RWPE2 (cell line): ENCODE results near the gene SDK2.

ENCODE experiments used
- ATAC-seq: fragments of 200-7000 bp; cut with Tn5 transposase; 3 replicates; pipeline ENCODE4 v1.9.1; 2021; ENCODE audit warnings: low read depth
- DNase-seq: peaks from one replicate; pipeline ENCODE4 v3.0.0-alpha.2; 2020; ENCODE audit warnings: low spot score
- H3K27ac ChIP-seq: fragments of 450-650 bp; 2 replicates; pipeline ENCODE4 v1.5.1; 2017; ENCODE audit warnings: mild to moderate bottlenecking; ENCODE audit not compliant: poor library complexity, severe bottlenecking
- H3K27me3 ChIP-seq: fragments of 250-450 bp; sonication (Bioruptor Pico); 2 replicates; pipeline ENCODE4 v1.5.1; 2021; ENCODE audit warnings: mild to moderate bottlenecking, moderate library complexity; ENCODE audit not compliant: insufficient read depth, poor library complexity, severe bottlenecking
- H3K36me3 ChIP-seq: fragments of 250-450 bp; sonication (Bioruptor Pico); 2 replicates; pipeline ENCODE4 v1.5.1; 2020; ENCODE audit warnings: low read depth, mild to moderate bottlenecking, moderate library complexity
- H3K4me1 ChIP-seq: fragments of 250-450 bp; sonication (Bioruptor Pico); 2 replicates; pipeline ENCODE4 v1.5.1; 2021; ENCODE audit warnings: mild to moderate bottlenecking, moderate library complexity; ENCODE audit not compliant: insufficient read depth, poor library complexity, severe bottlenecking
- H3K4me3 ChIP-seq: fragments of 250-450 bp; sonication (Bioruptor Pico); 2 replicates; pipeline ENCODE4 v1.5.1; 2021; ENCODE audit warnings: mild to moderate bottlenecking, moderate library complexity; ENCODE audit not compliant: severe bottlenecking
- H3K9me3 ChIP-seq: fragments of 250-450 bp; sonication (Bioruptor Pico); 2 replicates; pipeline ENCODE4 v1.5.1; 2021; ENCODE audit warnings: mild to moderate bottlenecking, moderate library complexity; ENCODE audit not compliant: severe bottlenecking
- CTCF ChIP-seq: fragments of 450-650 bp; IDR thresholded peaks from one replicate; pipeline ENCODE4 v1.5.1; 2017; ENCODE audit warnings: mild to moderate bottlenecking, moderate library complexity; ENCODE audit not compliant: poor library complexity, severe bottlenecking

The SDK2 gene

GRCh38 chr17:73595931-73596330 lies 48.3 kb downstream of the SDK2 start:
- no peaks in the 10 kb centered on the region for H3K9me3 ChIP-seq
- ATAC-seq, result peak; percentile 48; the same call in 2 of the 3 replicates
- H3K27ac ChIP-seq, result no peak overlapping the region
- no peaks in the 10 kb centered on the region for H3K27me3 ChIP-seq
- TF ChIP-seq CTCF, result peak; percentile 12
- DNase-seq, result no peak
- H3K4me3 ChIP-seq, result no peak overlapping the region
- no peaks in the 10 kb centered on the region for H3K36me3 ChIP-seq
- H3K4me1 ChIP-seq, result peaks cover 6% of the 10 kb centered on the region

GRCh38 chr17:73595479-73595878 lies 48.8 kb downstream of the SDK2 start:
- Histone ChIP-seq H3K4me3 (no peak overlapping the region), H3K9me3 (no peaks in the 10 kb centered on the region), H3K36me3 (no peaks in the 10 kb centered on the region), H3K27me3 (no peaks in the 10 kb centered on the region), H3K4me1 (peaks cover 6% of the 10 kb centered on the region), H3K27ac (no peak overlapping the region)
- ATAC-seq, result peak; percentile 49; the same call in 2 of the 3 replicates
- peak; percentile 42 for TF ChIP-seq CTCF
- DNase-seq, result no peak

- TF ChIP-seq CTCF, result no peak
- no peak for ATAC-seq
- Histone ChIP-seq H3K4me1 (peaks cover 6% of the 10 kb centered on the region), H3K9me3 (no peaks in the 10 kb centered on the region), H3K36me3 (no peaks in the 10 kb centered on the region), H3K27me3 (no peaks in the 10 kb centered on the region), H3K4me3 (no peak overlapping the region), H3K27ac (no peak overlapping the region)
- DNase-seq, result no peak
Measured at GRCh38 chr17:73595068-73595467, 49.2 kb downstream of the SDK2 start.

- no peaks in the 10 kb centered on the region for H3K36me3 ChIP-seq
- H3K4me3 ChIP-seq, result no peak overlapping the region
- H3K27me3 ChIP-seq, result no peaks in the 10 kb centered on the region
- no peak overlapping the region for H3K27ac ChIP-seq
- TF ChIP-seq CTCF, result no peak
- ATAC-seq (no peak), DNase-seq (no peak)
- no peaks in the 10 kb centered on the region for H3K9me3 ChIP-seq
- H3K4me1 ChIP-seq, result peaks cover 6% of the 10 kb centered on the region
Measured at GRCh38 chr17:73594598-73594997, 49.6 kb downstream of the SDK2 start.

GRCh38 chr17:73594025-73594424 lies 50.2 kb downstream of the SDK2 start:
- Histone ChIP-seq H3K4me3 (no peak overlapping the region), H3K36me3 (no peaks in the 10 kb centered on the region), H3K4me1 (peaks cover 6% of the 10 kb centered on the region), H3K27me3 (no peaks in the 10 kb centered on the region), H3K9me3 (no peaks in the 10 kb centered on the region), H3K27ac (no peak overlapping the region)
- no peak for TF ChIP-seq CTCF
- DNase-seq (no peak), ATAC-seq (no peak)
